GM21825 (cell line): ENCODE data around the gene LRRC4C.

Experiments used
- ATAC-seq: cut with Tn5 transposase; IDR thresholded peaks from one replicate; pipeline ENCODE4 v1.9.1; 2021; ENCODE audit warnings: mild to moderate bottlenecking, moderate library complexity; ENCODE audit not compliant: unreplicated experiment

Gene LRRC4C

GRCh38 chr11:41459465-41460401 is at the start of gene LRRC4C:
Gene LRRC4C (minus strand): TSS chr11:41459652.
- no peak for ATAC-seq

DNA sequence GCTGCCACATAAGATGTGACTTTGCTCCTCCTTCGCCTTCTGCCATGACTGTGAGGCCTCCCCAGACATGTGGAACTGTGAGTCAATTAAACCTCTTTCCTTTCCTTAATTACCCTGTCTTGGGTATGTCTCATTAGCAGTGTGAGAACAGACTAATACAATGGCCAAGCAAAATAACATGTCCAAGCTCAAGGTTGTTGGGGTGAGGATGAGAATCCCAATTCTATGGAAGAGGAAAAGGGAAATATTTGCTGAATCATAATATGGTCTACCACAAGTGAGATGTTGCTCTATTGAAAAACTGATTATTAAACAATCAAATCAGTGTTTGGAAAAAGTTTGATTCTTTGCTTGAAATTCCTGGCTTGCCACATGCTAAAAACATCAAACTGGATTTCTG is 48.7 kb upstream of the LRRC4C start:
- ATAC-seq = no peak

DNA sequence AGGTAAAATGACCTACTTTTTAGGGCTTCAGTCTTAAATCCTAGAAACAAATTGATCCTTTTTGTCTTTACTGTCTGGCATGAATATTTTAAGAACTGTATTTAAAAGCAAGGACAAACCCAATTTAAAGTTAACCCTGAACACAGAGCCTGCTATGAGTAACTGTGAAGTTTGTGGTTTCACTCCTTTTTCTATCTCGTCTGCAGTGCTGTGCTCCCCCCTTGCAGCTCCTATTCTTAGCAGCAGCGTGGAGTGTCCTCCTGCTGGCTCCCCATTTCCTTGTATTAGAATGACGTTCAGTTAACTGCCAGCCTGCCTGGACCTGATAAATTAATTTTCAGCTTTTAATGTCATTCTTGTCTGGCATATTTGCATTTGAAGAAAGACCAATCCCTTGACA is 40.0 kb upstream of the LRRC4C start:
- no peak for ATAC-seq

DNA sequence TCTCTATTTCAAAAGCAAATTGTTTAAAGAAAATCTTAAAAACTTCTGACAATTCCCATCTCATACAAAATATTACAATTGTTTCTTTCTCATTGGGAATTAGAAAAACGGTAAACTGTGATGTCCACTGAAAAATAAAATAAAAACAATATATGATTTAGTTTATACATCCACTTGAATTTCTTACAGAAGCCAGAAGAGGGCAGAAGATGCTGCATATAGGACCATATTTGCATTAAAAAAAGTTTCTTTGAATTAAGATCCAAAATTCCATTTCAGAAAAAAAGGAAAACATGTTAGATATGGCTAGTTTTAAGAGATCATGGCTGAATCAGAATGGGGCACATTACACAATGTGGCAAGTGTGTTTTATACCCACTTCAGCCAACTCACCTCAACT is 39.3 kb upstream of the LRRC4C start:
- ATAC-seq = no peak

GRCh38 chr11:41497974-41498373 is 38.5 kb upstream of the LRRC4C start:
- ATAC-seq = no peak

DNA sequence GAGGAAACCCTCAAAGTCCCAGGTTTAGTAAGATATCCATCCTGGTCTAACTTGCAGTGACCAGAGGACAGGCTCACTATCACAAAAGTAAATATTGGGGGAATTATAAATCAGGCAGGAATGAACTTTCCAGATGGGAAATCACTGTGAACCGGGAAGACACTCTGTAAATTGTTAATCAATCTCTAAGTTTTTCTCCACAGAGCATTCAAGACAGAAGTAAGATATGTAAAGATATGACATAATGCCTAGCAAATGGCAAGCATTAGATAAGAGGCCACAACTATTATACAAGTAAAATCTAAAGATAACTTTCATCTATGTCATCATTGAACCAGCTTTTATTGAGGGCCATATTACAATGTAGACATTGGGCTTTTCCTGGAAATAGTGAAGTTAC is 35.3 kb upstream of the LRRC4C start:
- no peak for ATAC-seq

- ATAC-seq = no peak
Observed at GRCh38 chr11:41486424-41486823, 27.0 kb upstream of the LRRC4C start.

GRCh38 chr11:41483956-41484355 is 24.5 kb upstream of the LRRC4C start:
- no peak for ATAC-seq

DNA sequence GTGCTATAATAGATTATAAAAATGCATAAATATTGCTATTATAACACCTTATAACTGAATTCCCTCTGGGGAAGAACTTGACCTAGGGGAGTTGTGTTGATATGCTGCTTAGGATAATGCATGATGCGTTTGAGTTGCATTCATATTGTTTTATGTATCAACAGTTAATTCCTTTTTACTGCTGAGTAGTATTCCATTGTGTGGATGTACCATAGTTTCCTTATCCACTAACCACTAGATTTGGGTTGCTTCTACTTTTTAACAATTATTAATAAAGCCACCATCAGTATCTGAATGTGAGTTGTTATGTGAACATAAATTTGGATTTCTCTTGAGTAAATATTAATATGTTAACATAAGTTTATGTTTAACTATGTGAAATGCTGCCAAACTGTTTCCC is 19.7 kb upstream of the LRRC4C start:
- ATAC-seq = no peak

GRCh38 chr11:41461057-41461681 is 1.7 kb upstream of the LRRC4C start:
- ATAC-seq = no peak

DNA sequence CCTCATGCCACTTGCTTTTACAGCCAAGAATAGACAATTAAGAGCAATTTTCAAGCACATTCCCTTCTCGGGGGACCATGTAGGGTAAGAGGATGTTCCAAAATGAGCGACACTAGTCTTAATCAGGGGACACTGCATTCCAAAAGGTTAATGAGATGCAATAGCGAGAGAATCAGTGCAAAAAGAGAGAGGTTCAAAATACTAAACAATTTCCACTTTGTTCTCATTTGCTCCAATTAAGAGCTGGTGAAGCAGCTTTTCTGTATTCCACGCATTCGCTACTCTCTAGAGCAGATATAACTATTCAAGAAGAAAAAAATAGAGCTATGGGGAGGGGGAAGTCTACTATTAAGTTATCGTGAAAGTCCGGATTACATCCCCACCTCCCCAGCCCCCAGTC is 811 bp downstream of the LRRC4C start:
- ATAC-seq = no peak

- ATAC-seq = no peak
Observed at GRCh38 chr11:41458154-41458553, 1.3 kb downstream of the LRRC4C start.

GRCh38 chr11:41457216-41458014 is 2.0 kb downstream of the LRRC4C start:
- no peak for ATAC-seq

GRCh38 chr11:41456269-41456668 is 3.2 kb downstream of the LRRC4C start:
- no peak for ATAC-seq

DNA sequence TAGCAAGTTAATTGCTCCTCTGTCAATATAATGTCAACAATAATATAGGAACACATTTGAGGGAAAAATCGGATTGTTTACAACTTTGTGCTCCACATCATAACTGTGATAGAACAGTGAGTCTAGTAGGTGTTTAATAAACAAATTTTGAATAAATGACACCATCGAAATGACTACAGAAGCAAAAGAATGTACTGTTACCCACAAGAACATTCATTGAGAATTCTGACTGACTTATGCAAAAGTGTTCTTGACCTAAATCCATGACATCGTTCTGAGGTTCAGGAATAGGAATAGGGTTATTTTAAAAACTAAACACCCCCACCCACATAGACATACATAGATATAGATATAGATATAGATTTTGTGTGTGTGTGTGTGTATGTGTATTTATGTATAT is 8.4 kb downstream of the LRRC4C start:
- ATAC-seq = no peak

DNA sequence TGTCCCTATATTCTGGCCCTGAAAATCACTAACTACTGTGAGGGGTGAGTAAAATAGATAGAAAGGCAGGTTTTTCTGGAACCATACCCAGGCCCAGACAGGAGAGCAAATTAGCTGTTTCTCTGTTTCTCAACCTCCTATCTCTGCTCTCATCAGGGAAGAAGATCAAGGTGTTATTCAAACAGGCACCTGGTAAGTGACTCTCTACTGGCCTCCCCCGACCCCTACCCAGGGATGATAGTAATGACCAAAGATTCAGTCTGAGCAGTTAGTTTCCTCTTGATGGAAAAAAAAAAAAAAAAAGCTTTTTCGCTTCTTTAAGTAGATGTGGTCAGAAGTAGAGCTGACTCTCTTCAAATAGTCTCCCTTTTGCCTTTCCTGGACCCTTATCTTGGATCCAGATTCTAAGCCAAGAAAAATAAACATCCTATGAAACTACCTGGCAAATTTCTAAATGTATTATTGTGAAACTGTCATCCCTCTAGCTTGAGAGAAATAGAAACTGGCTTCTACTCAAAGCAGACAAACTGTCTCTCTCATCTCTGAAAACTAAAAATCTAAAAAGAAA is 9.9 kb downstream of the LRRC4C start:
- ATAC-seq = no peak

DNA sequence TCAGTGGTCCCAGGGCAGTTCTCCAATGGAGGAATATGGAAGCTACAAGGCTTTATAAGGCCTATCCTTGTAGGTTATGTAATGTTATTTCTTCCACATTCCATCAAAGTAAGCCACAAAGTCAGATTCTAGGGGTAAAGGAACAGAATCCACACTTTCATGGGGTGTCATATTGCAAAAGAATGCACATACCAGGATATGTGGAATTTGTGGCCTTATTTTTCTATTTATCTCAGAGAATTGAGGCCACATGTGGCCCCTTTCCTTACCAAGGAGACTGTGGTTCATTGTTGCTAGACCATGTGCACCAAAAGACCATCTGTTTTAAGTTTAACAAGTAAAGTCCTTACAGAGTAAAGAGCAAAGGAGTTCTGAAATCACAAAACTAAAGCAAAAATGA is 12.9 kb downstream of the LRRC4C start:
- ATAC-seq = no peak

DNA sequence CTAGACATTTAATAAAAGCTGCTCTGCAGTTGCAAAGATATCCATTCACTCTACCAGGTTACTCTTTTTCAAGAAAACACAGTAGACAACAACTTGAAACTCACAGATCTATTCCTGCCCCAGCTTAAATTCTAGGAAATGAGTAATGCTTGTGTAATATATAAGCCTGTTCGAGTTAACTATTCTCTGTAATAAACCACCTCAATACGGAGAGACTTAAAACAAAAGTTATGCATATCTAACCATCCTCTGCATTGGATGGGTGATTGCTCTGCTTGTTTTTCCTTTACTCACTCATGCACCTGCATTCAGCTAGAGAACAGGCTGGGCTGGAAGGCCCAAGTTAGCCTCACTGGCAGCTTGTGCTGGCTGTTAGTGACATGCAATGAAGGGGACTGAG is 13.3 kb downstream of the LRRC4C start:
- ATAC-seq = no peak

- ATAC-seq = no peak
Observed at GRCh38 chr11:41437006-41437490, 22.4 kb downstream of the LRRC4C start.

DNA sequence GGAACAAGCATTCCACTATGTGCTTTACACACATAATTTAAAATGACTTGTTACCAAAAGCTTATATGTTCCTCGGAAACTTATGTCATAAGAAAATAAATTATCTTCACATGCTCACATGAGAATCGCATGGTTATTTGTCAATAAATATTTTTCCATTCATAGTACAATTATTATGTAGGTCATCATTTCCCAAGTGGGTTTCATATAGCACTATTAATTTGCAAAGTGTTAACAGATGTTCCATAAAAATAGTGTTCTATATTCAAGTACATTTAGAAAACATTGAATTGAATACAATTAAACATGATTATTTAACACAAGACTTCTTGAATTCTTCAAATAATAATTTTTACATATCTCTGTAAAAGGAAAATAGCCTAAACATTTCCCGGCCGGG is 23.9 kb downstream of the LRRC4C start:
- no peak for ATAC-seq

- ATAC-seq = no peak
Observed at GRCh38 chr11:41431784-41432183, 27.7 kb downstream of the LRRC4C start.
